ENCODE results near the gene THADA.

Gene THADA

DNA sequence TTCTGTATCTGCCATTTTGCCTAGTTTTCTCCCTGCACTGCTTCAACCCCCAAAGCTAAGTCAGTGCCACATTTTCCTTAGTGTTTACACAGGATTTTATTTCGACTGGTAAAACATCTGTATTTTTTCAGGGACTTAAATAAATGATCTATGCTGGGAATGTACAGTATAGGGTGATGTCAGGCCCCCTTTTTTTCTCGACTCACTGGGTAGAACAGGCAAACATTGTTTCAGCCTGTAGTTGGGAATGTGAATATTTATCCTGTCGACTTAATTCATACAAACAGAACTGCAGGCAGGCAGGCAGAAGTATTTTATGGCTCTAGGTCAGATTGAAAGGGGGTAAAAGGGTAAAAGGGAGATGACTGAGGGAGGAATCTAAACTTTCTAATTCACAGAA, 245.9 kb downstream of the THADA start:
- TF ChIP-seq, protein P1, sequence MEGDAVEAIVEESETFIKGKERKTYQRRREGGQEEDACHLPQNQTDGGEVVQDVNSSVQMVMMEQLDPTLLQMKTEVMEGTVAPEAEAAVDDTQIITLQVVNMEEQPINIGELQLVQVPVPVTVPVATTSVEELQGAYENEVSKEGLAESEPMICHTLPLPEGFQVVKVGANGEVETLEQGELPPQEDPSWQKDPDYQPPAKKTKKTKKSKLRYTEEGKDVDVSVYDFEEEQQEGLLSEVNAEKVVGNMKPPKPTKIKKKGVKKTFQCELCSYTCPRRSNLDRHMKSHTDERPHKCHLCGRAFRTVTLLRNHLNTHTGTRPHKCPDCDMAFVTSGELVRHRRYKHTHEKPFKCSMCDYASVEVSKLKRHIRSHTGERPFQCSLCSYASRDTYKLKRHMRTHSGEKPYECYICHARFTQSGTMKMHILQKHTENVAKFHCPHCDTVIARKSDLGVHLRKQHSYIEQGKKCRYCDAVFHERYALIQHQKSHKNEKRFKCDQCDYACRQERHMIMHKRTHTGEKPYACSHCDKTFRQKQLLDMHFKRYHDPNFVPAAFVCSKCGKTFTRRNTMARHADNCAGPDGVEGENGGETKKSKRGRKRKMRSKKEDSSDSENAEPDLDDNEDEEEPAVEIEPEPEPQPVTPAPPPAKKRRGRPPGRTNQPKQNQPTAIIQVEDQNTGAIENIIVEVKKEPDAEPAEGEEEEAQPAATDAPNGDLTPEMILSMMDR (conservative IDR thresholded peaks at IDR 0.05; ENCODE audit: low read depth, low read length): no peak
- Histone ChIP-seq H3K4me3 (IDR thresholded peaks at IDR 0.05; ENCODE audit: insufficient read depth, low read depth, low read length) (no peak overlapping the region), H3K27ac (no peak overlapping the region), H2AFZ (ENCODE audit: low read depth) (no peak overlapping the region), H3K36me3 (ENCODE audit: insufficient read depth) (no peaks in the 10 kb centered on the region), H3K27me3 (ENCODE audit: insufficient read depth, low read depth) (no peaks in the 10 kb centered on the region), H3K4me2 (no peak overlapping the region), H3K79me2 (ENCODE audit: insufficient read depth, low read depth) (no peaks in the 10 kb centered on the region), H3K4me1 (ENCODE audit: low read depth, poor library complexity, severe bottlenecking) (peaks cover 5% of the 10 kb centered on the region), H4K20me1 (ENCODE audit: insufficient read depth) (no peaks in the 10 kb centered on the region), H3K9ac (no peak overlapping the region)

- no peaks in the 10 kb centered on the region for H3K27me3 ChIP-seq (ENCODE audit: insufficient read depth, low read depth)
- no peak overlapping the region for H2AFZ ChIP-seq (ENCODE audit: low read depth)
- no peak overlapping the region for H3K4me2 ChIP-seq
- H3K36me3 ChIP-seq (ENCODE audit: insufficient read depth): no peaks in the 10 kb centered on the region
- TF ChIP-seq, protein P1 (conservative IDR thresholded peaks at IDR 0.05; ENCODE audit: low read depth, low read length): no peak
- no peak overlapping the region for H3K4me3 ChIP-seq (IDR thresholded peaks at IDR 0.05; ENCODE audit: insufficient read depth, low read depth, low read length)
- H3K4me1 ChIP-seq (ENCODE audit: low read depth, poor library complexity, severe bottlenecking): peaks cover 13% of the 10 kb centered on the region
- no peak overlapping the region for H3K9ac ChIP-seq
- H3K79me2 ChIP-seq (ENCODE audit: insufficient read depth, low read depth): no peaks in the 10 kb centered on the region
- no peak overlapping the region for H3K27ac ChIP-seq
- no peaks in the 10 kb centered on the region for H4K20me1 ChIP-seq (ENCODE audit: insufficient read depth)
These were observed 246.8 kb downstream of the THADA start for GRCh38 chr2:43348908-43349661.

GRCh38 chr2:43347746-43348145, 248.1 kb downstream of the THADA start:
- Histone ChIP-seq H3K36me3 (ENCODE audit: insufficient read depth) (no peaks in the 10 kb centered on the region), H4K20me1 (ENCODE audit: insufficient read depth) (no peaks in the 10 kb centered on the region), H3K79me2 (ENCODE audit: insufficient read depth, low read depth) (no peaks in the 10 kb centered on the region), H3K4me1 (ENCODE audit: low read depth, poor library complexity, severe bottlenecking) (peaks cover 21% of the 10 kb centered on the region), H3K4me2 (no peak overlapping the region), H2AFZ (ENCODE audit: low read depth) (no peak overlapping the region), H3K27me3 (ENCODE audit: insufficient read depth, low read depth) (no peaks in the 10 kb centered on the region), H3K9ac (no peak overlapping the region), H3K4me3 (IDR thresholded peaks at IDR 0.05; ENCODE audit: insufficient read depth, low read depth, low read length) (no peak overlapping the region), H3K27ac (no peak overlapping the region)
- TF ChIP-seq, protein P1 (conservative IDR thresholded peaks at IDR 0.05; ENCODE audit: low read depth, low read length): no peak

GRCh38 chr2:43346602-43347567, 249.0 kb downstream of the THADA start:
- Histone ChIP-seq H3K4me1 (ENCODE audit: low read depth, poor library complexity, severe bottlenecking) (peaks cover 30% of the 10 kb centered on the region), H3K27me3 (ENCODE audit: insufficient read depth, low read depth) (no peaks in the 10 kb centered on the region), H3K9ac (no peak overlapping the region), H2AFZ (ENCODE audit: low read depth) (no peak overlapping the region), H3K27ac (no peak overlapping the region), H3K4me3 (IDR thresholded peaks at IDR 0.05; ENCODE audit: insufficient read depth, low read depth, low read length) (no peak overlapping the region), H3K79me2 (ENCODE audit: insufficient read depth, low read depth) (no peaks in the 10 kb centered on the region), H4K20me1 (ENCODE audit: insufficient read depth) (no peaks in the 10 kb centered on the region), H3K4me2 (no peak overlapping the region), H3K36me3 (ENCODE audit: insufficient read depth) (no peaks in the 10 kb centered on the region)
- TF ChIP-seq, protein P1 (conservative IDR thresholded peaks at IDR 0.05; ENCODE audit: low read depth, low read length): no peak

Measured in KMS-11 (cell line).